ENCODE results near the gene LHX1.

The LHX1 gene

GRCh38 chr17:36939802-36940312 lies 2.6 kb downstream of the LHX1 start:
- no peak for DNase-seq

DNA sequence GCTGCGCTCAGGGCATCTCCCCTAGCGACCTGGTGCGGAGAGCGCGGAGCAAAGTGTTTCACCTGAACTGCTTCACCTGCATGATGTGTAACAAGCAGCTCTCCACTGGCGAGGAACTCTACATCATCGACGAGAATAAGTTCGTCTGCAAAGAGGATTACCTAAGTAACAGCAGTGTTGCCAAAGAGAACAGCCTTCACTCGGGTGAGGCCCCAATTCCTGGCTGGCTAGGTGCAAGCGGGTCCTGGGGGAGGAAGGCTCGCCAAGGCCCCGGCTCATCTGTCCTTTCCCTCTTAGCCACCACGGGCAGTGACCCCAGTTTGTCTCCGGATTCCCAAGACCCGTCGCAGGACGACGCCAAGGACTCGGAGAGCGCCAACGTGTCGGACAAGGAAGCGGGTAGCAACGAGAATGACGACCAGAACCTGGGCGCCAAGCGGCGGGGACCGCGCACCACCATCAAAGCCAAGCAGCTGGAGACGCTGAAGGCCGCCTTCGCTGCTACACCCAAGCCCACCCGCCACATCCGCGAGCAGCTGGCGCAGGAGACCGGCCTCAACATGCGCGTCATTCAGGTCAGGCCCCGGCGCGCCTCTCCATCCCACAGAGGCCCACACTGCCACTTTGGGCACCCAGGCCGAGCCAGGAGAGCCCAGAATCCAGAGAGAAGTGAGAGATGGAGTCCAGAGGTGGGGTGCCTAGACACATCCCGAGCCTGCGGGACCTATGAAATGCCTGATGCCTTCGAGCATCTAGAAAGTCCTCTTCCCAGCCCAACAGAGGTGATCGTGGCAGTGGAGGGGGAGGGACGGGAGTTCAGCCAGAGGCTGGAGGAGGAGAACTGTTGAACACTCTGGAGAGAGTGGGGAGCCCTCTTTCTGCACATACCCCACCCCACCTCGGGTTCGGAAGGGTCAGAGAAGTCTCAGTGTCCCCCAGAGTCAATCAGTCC lies 3.3 kb downstream of the LHX1 start:
- DNase-seq = no peak

- DNase-seq = no peak
Observed at GRCh38 chr17:36941265-36942010, 4.2 kb downstream of the LHX1 start.

- no peak for DNase-seq
Observed at GRCh38 chr17:36942019-36942599, 4.8 kb downstream of the LHX1 start.

GRCh38 chr17:36942631-36943125 lies 5.4 kb downstream of the LHX1 start:
- DNase-seq = no peak

DNA sequence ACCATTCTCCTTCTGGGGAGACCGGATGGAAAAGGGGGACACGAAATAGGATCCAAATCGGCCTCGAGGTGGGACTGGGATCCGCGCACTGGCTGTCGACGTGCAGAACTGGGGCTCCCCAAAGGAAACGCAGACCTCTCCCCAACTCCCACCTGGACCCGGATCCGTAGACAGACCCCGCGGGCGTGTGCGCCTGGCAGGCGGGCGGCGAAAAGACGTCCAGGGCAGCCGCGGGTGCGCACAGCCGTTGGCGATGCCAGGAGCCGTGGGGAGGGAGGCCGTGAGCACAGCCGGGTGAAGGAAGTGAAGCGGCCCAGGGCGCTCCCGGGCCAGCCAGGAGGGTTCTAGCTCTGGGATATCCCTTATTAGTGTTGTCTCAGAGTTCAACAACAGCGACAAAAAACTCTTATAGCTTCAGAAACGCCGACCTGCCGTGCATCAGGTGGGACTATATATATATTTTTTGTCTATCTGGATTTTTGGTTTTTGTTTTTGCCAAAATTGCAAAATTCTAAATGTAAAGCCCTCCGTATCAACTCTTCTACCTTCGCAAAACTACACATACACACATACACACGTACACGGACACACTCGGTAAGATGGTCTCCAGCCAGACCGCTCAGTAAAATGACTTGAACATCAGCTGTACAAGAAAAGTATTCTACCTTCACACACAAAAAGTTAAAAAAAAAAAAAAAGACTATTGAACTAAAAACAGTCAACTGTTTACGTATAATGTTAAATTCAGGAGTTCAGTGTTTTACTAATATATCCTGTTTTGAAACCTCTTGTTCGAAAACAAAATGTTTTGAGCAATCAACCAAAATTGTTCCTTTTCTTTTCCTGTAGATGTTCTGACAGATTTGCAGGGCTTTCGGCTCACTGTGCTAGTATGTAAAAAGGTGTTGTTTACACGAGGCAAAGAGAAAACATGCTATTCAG lies 6.2 kb downstream of the LHX1 start:
- DNase-seq = no peak

DNA sequence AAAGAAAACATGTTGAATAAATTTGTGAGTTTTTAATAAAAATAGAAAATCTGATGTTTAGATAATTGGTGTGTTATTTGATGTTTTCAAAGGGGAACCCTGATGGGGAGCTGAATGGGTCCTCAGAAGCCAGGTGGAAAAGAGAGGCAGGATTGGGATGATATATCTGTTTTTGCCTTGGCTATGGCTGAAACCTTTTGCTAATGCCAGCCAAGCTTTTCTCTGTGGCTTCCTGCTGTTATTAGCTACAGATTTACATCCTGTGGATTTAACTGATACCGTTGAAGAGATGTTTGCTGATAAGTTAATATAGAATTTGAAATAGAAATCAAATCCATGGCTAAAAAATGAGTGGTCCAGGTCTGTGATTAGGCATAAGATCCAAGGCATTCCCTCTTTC lies 7.3 kb downstream of the LHX1 start:
- no peak for DNase-seq

- no peak for DNase-seq
Observed at GRCh38 chr17:36945140-36945539, 7.9 kb downstream of the LHX1 start.

- no peak for DNase-seq
Observed at GRCh38 chr17:36945959-36946725, 8.9 kb downstream of the LHX1 start.

GRCh38 chr17:36946726-36947091 lies 9.4 kb downstream of the LHX1 start:
- no peak for DNase-seq

- peak; percentile 74 to 83 (median 77) for DNase-seq
Observed at GRCh38 chr17:36947922-36948716, 10.8 kb downstream of the LHX1 start.

GRCh38 chr17:36948717-36949460 lies 11.6 kb downstream of the LHX1 start, which contains the start of gene AATF:
AATF (plus strand) TSS chr17:36948954; CDS start chr17:36949126, 172 bp downstream.
- peak; percentile 97 to 98 (median 97) for DNase-seq

DNA sequence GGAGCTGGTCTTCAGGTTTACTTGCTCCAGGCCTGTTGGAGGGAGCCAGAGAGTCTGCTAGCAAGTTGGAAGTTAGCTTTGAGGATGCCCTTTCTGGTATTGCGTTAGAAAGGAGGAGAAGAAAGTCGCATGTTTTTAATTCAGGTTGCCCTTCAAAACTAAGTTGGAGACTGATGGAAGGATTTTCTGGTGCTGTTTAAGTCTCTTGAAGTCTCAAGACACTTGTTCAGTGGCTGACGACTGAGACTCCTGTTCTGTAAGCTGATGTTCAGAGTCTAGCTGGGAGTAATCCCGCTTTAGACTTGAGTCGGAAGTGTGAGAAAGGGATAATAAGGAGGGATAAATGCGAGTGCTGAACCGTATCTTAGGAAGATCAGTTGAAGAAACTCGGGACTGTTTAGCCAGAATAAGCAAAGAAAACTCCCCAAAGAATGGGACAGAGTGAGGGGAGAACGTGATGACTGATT lies 12.2 kb downstream of the LHX1 start:
- no peak for DNase-seq

DNA sequence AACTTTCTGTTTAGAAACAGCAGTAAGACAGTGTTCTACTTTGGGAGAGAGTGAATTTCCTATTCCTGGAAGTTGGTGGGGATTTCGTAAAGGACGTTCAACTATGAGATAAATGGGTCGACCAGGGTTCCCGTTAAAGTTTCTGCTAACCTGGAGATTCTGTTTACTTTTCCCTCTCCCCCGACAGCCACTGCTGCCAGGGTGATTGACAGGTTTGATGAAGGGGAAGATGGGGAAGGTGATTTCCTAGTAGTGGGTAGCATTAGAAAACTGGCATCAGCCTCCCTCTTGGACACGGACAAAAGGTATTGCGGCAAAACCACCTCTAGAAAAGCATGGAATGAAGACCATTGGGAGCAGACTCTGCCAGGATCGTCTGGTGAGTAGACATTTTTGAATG lies 12.8 kb downstream of the LHX1 start:
- DNase-seq = no peak

GRCh38 chr17:36951084-36951789 lies 14.0 kb downstream of the LHX1 start:
- DNase-seq = no peak

DNA sequence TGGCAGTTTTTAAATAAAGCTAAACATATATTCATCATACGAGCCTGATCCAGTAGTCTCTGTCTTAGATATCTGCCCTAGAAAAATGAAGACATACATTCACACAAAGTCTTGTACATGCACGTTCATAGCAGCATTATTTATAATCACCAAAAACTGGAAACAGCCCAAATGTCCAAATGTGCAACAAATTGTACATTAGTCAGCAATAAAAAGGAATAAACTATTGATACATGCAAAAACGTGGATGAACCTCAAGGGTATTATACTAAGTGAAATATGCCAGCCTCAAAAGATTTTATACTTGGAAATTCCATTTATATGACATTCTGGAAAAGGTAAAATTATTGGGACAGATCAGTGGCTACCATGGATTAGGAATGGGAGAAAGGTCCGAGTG lies 34.2 kb downstream of the LHX1 start:
- DNase-seq = no peak

DNA sequence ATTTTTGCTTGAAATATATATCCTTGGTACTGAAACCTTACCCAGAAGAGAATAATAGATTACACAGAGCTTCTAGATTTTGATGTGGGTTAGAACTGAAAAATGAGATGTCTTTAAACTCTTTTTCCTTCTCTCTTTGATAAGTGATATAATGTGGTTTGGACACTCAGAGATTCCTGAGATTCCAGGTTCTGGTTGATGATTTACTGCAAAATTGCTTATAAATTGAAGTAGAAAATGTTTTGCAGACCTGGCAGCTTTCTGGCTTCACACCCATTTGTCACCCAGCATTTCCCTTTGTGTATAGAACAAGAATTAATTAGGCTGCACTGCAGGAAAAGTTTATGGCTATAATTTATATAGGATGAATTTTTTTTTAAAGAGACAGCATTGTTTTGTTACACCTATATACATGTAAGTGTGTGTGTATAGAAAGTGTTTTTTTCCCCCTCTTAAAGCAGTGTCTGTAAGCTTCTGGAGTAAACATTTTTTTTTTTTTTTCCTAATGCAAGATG lies 35.0 kb downstream of the LHX1 start:
- DNase-seq = peak in 2 of 3 experiments; percentile 6 to 66

DNA sequence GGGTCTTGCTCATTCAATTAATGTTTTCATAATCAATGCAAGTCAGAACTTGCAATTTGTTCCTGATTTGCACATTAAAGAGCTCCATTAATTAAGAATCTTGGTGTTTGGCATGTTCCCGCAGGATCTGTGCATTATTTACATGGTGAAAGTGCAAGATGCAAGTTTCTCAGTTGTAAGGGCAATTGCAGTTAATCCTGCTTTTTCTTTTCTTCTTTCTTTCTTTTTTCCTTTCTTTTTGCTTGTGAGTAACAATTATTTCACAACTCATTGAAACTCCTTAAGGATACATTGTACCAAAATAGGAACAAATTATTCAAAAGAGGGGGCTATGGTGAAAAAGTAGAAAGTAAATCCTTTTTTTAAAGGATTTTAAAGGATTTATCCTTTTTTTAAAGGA lies 35.6 kb downstream of the LHX1 start:
- no peak for DNase-seq

Measured in NCI-H1417 (cell line).